ENCODE data around the gene RIC8A.

DNA sequence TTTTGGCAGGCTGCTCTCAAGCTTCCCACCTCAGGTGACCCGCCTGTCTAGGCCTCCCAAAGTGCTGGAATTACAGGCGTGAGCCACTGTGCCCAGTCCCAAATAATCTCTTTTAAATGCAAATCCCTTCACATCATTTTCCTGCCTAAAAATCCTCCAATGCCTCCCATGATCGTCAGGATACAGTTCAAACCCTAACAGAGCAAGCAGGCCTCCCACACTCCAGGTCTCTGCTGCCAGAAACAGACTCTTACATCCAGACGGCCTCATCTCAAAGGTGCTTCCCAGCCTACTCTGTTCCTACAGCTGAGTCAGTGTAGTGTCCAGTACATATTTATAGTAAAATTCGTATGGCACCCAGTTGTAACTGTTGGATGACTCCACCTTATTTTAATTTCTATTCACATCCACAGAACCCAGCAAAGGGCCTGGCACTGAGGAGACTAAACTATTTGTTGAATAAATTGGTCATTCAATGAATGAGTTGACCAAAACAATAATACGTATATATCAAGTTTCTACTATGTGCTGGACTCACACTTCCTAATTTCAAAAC lies 20.4 kb downstream of the RIC8A start:
- TF ChIP-seq, protein P1, sequence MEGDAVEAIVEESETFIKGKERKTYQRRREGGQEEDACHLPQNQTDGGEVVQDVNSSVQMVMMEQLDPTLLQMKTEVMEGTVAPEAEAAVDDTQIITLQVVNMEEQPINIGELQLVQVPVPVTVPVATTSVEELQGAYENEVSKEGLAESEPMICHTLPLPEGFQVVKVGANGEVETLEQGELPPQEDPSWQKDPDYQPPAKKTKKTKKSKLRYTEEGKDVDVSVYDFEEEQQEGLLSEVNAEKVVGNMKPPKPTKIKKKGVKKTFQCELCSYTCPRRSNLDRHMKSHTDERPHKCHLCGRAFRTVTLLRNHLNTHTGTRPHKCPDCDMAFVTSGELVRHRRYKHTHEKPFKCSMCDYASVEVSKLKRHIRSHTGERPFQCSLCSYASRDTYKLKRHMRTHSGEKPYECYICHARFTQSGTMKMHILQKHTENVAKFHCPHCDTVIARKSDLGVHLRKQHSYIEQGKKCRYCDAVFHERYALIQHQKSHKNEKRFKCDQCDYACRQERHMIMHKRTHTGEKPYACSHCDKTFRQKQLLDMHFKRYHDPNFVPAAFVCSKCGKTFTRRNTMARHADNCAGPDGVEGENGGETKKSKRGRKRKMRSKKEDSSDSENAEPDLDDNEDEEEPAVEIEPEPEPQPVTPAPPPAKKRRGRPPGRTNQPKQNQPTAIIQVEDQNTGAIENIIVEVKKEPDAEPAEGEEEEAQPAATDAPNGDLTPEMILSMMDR (IDR thresholded peaks at IDR 0.05), result no peak
- TF ChIP-seq POLR2A (IDR thresholded peaks at IDR 0.05) (no peak), POLR2AphosphoS5 (IDR thresholded peaks at IDR 0.05) (no peak)

Data from sigmoid colon (tissue), 4 donors.